HepG2 (cell line): ENCODE results near the gene RGL1.

ENCODE experiments used
- ESRRA ChIP-seq: sonication (generic); formaldehyde crosslinking; IDR thresholded peaks from 2 replicates; pipeline ENCODE4 v1.5.1; 2020; ENCODE audit warnings: mild to moderate bottlenecking, low read depth, missing genetic modification reagents
- EZH2 ChIP-seq: conservative IDR thresholded peaks from 2 replicates; pipeline ENCODE4 v1.6.1; 2012; ENCODE audit warnings: mild to moderate bottlenecking, low read depth, low read length, moderate library complexity
- NR2F6 ChIP-seq, 2 experiments: IDR thresholded peaks; 2 replicates each; pipeline ENCODE4 v1.6.1; 2016; ENCODE audit warnings: antibody characterized with exemption in 1 of 2, mild to moderate bottlenecking in 1 of 2
- SRY ChIP-seq: sonication (generic); formaldehyde crosslinking; IDR thresholded peaks from 2 replicates; pipeline ENCODE4 v1.8.0; 2022; ENCODE audit warnings: mild to moderate bottlenecking, missing genetic modification reagents
- ZBTB21 ChIP-seq: sonication (generic); formaldehyde crosslinking; IDR thresholded peaks from 2 replicates; pipeline ENCODE4 v1.4.0; 2020; ENCODE audit warnings: missing genetic modification reagents
- ZIK1 ChIP-seq: sonication (generic); formaldehyde crosslinking; IDR thresholded peaks from 2 replicates; pipeline ENCODE4 v1.5.0; 2020; ENCODE audit warnings: mild to moderate bottlenecking, low read depth, missing genetic modification reagents, borderline replicate concordance
- ZNF274 ChIP-seq: sonication (generic); formaldehyde crosslinking; IDR thresholded peaks from 2 replicates; pipeline ENCODE4 v1.5.1; 2020; ENCODE audit warnings: mild to moderate bottlenecking, missing genetic modification reagents
- ZNF30 ChIP-seq: sonication (generic); formaldehyde crosslinking; IDR thresholded peaks from 2 replicates; pipeline ENCODE4 v1.5.0; 2020; ENCODE audit warnings: mild to moderate bottlenecking, missing genetic modification reagents
- ZNF510 ChIP-seq: sonication (generic); formaldehyde crosslinking; IDR thresholded peaks from 2 replicates; pipeline ENCODE4 v1.4.0; 2020; ENCODE audit warnings: low read depth, mild to moderate bottlenecking, missing genetic modification reagents
- ZNF614 ChIP-seq: IDR thresholded peaks from 2 replicates; pipeline ENCODE4 v1.6.1; 2018; ENCODE audit warnings: missing biosample characterization, missing genetic modification reagents, inconsistent platforms, borderline replicate concordance
- TF ChIP-seq, protein P1 (sequence below): sonication (generic); formaldehyde crosslinking; IDR thresholded peaks from 2 replicates; pipeline ENCODE4 v1.5.0; 2020; ENCODE audit warnings: mild to moderate bottlenecking, missing genetic modification reagents, moderate library complexity
- TF ChIP-seq, protein P2 (sequence below): IDR thresholded peaks from 2 replicates; pipeline ENCODE4 v1.6.1; 2012; ENCODE audit warnings: inconsistent platforms
- TF ChIP-seq, protein P3 (sequence below): IDR thresholded peaks from 2 replicates; pipeline ENCODE4 v1.6.1; 2016

DNA sequence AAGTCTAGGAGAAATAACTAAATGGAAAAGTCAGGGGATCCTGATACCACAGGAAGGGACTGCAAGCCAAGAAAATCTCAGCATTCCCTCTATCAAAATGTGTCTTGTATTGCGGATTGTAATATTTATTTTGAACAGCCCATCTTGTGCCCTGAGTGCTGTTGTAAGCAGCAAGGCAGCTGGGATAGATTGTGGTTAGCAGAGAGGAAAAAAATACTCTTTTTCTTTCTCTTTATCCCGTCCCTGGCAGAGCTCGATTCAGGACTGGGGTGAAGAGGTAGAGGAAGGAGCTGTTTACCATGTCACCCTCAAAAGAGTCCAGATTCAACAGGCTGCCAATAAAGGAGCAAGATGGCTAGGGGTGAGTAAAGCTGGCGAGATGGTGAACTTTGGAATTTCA, 1.2 kb downstream of the RGL1 start:
- TF ChIP-seq, protein P1, sequence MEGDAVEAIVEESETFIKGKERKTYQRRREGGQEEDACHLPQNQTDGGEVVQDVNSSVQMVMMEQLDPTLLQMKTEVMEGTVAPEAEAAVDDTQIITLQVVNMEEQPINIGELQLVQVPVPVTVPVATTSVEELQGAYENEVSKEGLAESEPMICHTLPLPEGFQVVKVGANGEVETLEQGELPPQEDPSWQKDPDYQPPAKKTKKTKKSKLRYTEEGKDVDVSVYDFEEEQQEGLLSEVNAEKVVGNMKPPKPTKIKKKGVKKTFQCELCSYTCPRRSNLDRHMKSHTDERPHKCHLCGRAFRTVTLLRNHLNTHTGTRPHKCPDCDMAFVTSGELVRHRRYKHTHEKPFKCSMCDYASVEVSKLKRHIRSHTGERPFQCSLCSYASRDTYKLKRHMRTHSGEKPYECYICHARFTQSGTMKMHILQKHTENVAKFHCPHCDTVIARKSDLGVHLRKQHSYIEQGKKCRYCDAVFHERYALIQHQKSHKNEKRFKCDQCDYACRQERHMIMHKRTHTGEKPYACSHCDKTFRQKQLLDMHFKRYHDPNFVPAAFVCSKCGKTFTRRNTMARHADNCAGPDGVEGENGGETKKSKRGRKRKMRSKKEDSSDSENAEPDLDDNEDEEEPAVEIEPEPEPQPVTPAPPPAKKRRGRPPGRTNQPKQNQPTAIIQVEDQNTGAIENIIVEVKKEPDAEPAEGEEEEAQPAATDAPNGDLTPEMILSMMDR, result no peak
- TF ChIP-seq, protein P2, sequence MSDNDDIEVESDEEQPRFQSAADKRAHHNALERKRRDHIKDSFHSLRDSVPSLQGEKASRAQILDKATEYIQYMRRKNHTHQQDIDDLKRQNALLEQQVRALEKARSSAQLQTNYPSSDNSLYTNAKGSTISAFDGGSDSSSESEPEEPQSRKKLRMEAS, result no peak
- TF ChIP-seq ZNF274 (CRISPR knock-in tag) (no peak), ZIK1 (no peak), ZNF614 (CRISPR knock-in tag) (no peak), SRY (CRISPR knock-in tag) (no peak), ZNF510 (CRISPR knock-in tag) (no peak), EZH2 (no peak), NR2F6 (IDR thresholded peaks at IDR 0.05) (no peak), NR2F6 (CRISPR knock-in tag; IDR thresholded peaks at IDR 0.05) (no peak), ZNF30 (CRISPR knock-in tag) (no peak), ZBTB21 (no peak), ESRRA (CRISPR knock-in tag) (no peak)
- TF ChIP-seq, protein P3, sequence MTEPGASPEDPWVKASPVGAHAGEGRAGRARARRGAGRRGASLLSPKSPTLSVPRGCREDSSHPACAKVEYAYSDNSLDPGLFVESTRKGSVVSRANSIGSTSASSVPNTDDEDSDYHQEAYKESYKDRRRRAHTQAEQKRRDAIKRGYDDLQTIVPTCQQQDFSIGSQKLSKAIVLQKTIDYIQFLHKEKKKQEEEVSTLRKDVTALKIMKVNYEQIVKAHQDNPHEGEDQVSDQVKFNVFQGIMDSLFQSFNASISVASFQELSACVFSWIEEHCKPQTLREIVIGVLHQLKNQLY (CRISPR knock-in tag), result no peak
